Stomach (tissue), 9 donors: ENCODE measurements around the gene SLC13A2. TPM values are rescaled to one million over a fixed set of nuclear protein-coding genes. Genes with fewer than 3 reads are reported as not detected.
A peak's percentile ranks its signal among the peaks of the same experiment; 100 is the strongest.

Experiments used
- DNase-seq, 2 donors: peaks; one replicate each; pipeline versions ENCODE4 v3.0.0 to v3.0.0-alpha.2; 2013 to 2019
- H3K27ac ChIP-seq, 5 donors: fragments of 200-600 bp in 4 of 5; sonication (generic) in 4 of 5; one replicate each; pipeline ENCODE4 v1.5.1; 2013 to 2019; ENCODE audit warnings: mild to moderate bottlenecking in 1 of 5, moderate library complexity in 1 of 5
- H3K27me3 ChIP-seq, 3 donors: fragments of 200-600 bp; sonication (generic); one replicate each; pipeline ENCODE4 v1.5.1; 2017 to 2019; ENCODE audit warnings: mixed run types in 1 of 3
- H3K36me3 ChIP-seq, 4 donors: fragments of 200-600 bp; sonication (generic); 1 replicate in 3 of 4; 2 replicates in 1 of 4; pipeline ENCODE4 v1.5.1; 2016 to 2019
- H3K4me1 ChIP-seq, 4 donors: fragments of 200-600 bp; sonication (generic); one replicate each; pipeline ENCODE4 v1.5.1; 2016 to 2019
- H3K4me3 ChIP-seq, 4 donors: fragments of 200-600 bp; sonication (generic) in 3 of 4; one replicate each; pipeline ENCODE4 v1.5.1; 2016 to 2019; ENCODE audit warnings: mild to moderate bottlenecking in 1 of 4
- H3K9me3 ChIP-seq, 4 donors: fragments of 200-600 bp; sonication (generic); one replicate each; pipeline ENCODE4 v1.5.1; 2016 to 2019
- EP300 ChIP-seq: sonication (generic); formaldehyde crosslinking; IDR thresholded peaks from one replicate; pipeline ENCODE4 v1.6.1; 2017; ENCODE audit warnings: antibody characterized with exemption
- POLR2A ChIP-seq, 4 donors: fragments of 450-650 bp; IDR thresholded peaks; one replicate each; pipeline ENCODE4 v1.6.1; 2016; ENCODE audit warnings: antibody characterized with exemption in 4 of 4, control low read depth in 2 of 4, mild to moderate bottlenecking in 1 of 4, moderate library complexity in 1 of 4
- POLR2AphosphoS5 ChIP-seq, 3 donors: sonication (generic); formaldehyde crosslinking; IDR thresholded peaks; one replicate each; pipeline ENCODE4 v1.6.1; 2016; ENCODE audit warnings: antibody characterized with exemption in 3 of 3
- WGBS, 5 donors: extraction: QIAGEN DNeasy Blood & Tissue Kit in 3 of 5; methylation state at CpG; one replicate each; pipeline versions ENCODE4 v1.1.5 to v1.1.7; 2013 to 2018; 5-methylcytosine and 5-hydroxymethylcytosine counted together
- intact Hi-C: fragments of 100-400 bp; cut with DNase I; formaldehyde crosslinking; loops from one replicate; pipeline ENCODE4 v1.15.1; 2023; ENCODE audit warnings: low total_unique reads
- polyA plus RNA-seq, 3 donors: library from polyadenylated mRNA; stranded (reverse); fragments of 200-250 nt; gene quantifications; one replicate each; pipeline ENCODE4 v1.2.3, GENCODE V29; 2013
- total RNA-seq, 5 donors: library from RNA; depleted of rRNA; stranded (reverse); fragments of >200 nt; gene quantifications; one replicate each; pipeline versions ENCODE4 v1.1.0 to v1.2.3, GENCODE V29; 2014 to 2016
- TF ChIP-seq, protein P1 (sequence below), 7 experiments: fragments of 450-650 bp in 4 of 7; fragments of 200-600 bp in 3 of 7; sonication (generic) in 3 of 7; IDR thresholded peaks; one replicate each; pipeline ENCODE4 v1.5.1; 2016 to 2019; ENCODE audit warnings: antibody characterized with exemption in 7 of 7, control low read depth in 2 of 7, mild to moderate bottlenecking in 1 of 7
- donor health status: healthy with polysubstance abuse.
- donor health status: Bipolar disorder and iron deficiency.
- donor health status: healthy.

SLC13A2 gene
- total and polyA plus RNA-seq, 8 donors = 0.15 to 3.2 TPM; not detected in 6

- Histone ChIP-seq H3K27me3 (peaks cover 7 to 37% (median 22%) of the 10 kb centered on the region in 3 donors), H3K27ac (no peak overlapping the region), H3K36me3 (no peaks in the 10 kb centered on the region), H3K4me3 (no peak overlapping the region), H3K9me3 (no peaks in the 10 kb centered on the region), H3K4me1 (peaks cover 0 to 28% (median 14%) of the 10 kb centered on the region in 4 donors)
- TF ChIP-seq POLR2AphosphoS5 (IDR thresholded peaks at IDR 0.05) (no peak), EP300 (no peak), POLR2A (IDR thresholded peaks at IDR 0.05) (no peak)
- TF ChIP-seq, protein P1, sequence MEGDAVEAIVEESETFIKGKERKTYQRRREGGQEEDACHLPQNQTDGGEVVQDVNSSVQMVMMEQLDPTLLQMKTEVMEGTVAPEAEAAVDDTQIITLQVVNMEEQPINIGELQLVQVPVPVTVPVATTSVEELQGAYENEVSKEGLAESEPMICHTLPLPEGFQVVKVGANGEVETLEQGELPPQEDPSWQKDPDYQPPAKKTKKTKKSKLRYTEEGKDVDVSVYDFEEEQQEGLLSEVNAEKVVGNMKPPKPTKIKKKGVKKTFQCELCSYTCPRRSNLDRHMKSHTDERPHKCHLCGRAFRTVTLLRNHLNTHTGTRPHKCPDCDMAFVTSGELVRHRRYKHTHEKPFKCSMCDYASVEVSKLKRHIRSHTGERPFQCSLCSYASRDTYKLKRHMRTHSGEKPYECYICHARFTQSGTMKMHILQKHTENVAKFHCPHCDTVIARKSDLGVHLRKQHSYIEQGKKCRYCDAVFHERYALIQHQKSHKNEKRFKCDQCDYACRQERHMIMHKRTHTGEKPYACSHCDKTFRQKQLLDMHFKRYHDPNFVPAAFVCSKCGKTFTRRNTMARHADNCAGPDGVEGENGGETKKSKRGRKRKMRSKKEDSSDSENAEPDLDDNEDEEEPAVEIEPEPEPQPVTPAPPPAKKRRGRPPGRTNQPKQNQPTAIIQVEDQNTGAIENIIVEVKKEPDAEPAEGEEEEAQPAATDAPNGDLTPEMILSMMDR (IDR thresholded peaks at IDR 0.05) = no peak
- intact Hi-C loops = no loop called here
- no peak for DNase-seq
- WGBS, 5 donors = 74 to 82% (median 80%) methylated on average over 3 of the region's 3 CpGs
Measured at GRCh38 chr17:28503420-28503819, 30.0 kb downstream of the SLC13A2 start.

- no peak within 1 kb of the TSS for H3K27ac ChIP-seq
- 71 to 86% (median 76%) methylated on average over 27 to 28 of the region's 28 CpGs for WGBS, 5 donors
- no peaks in the 10 kb centered on the region for H3K9me3 ChIP-seq
- no peak for DNase-seq
- peaks cover 8 to 64% (median 38%) of the 10 kb centered on the region in 3 donors for H3K27me3 ChIP-seq
- H3K36me3 ChIP-seq = no peaks in the 10 kb centered on the region
- TF ChIP-seq POLR2AphosphoS5 (IDR thresholded peaks at IDR 0.05) (no peak), EP300 (no peak), POLR2A (IDR thresholded peaks at IDR 0.05) (no peak)
- TF ChIP-seq, protein P1 (IDR thresholded peaks at IDR 0.05) = no peak
- peaks cover 0 to 13% (median 4%) of the 10 kb centered on the region in 4 donors for H3K4me1 ChIP-seq
- intact Hi-C loops = no loop called here
- H3K4me3 ChIP-seq = no peak within 1 kb of the TSS
Measured at GRCh38 chr17:28505986-28506665, 32.7 kb downstream of the SLC13A2 start, which contains the start of gene FOXN1. Gene FOXN1 (plus strand): TSS chr17:28506348. CDS start chr17:28523970, 17,622 bp downstream.

GRCh38 chr17:28506763-28507487 is 33.5 kb downstream of the SLC13A2 start:
- 75 to 89% (median 81%) methylated on average over 13 to 14 of the region's 14 CpGs for WGBS, 5 donors
- H3K4me3 ChIP-seq = no peak overlapping the region
- peaks cover 0 to 13% (median 3%) of the 10 kb centered on the region in 4 donors for H3K4me1 ChIP-seq
- intact Hi-C loops = no loop called here
- DNase-seq = no peak
- no peak overlapping the region for H3K27ac ChIP-seq
- H3K27me3 ChIP-seq = peaks cover 8 to 72% (median 42%) of the 10 kb centered on the region in 3 donors
- no peaks in the 10 kb centered on the region for H3K9me3 ChIP-seq
- no peaks in the 10 kb centered on the region for H3K36me3 ChIP-seq
- TF ChIP-seq POLR2A (IDR thresholded peaks at IDR 0.05) (no peak), POLR2AphosphoS5 (IDR thresholded peaks at IDR 0.05) (no peak), EP300 (no peak)
- TF ChIP-seq, protein P1 (IDR thresholded peaks at IDR 0.05) = no peak

GRCh38 chr17:28507567-28508203 is 34.2 kb downstream of the SLC13A2 start:
- 26 to 57% (median 27%) methylated on average over 9 to 24 of the region's 24 CpGs for WGBS, 5 donors
- Histone ChIP-seq H3K4me1 (peaks cover 0 to 13% (median 3%) of the 10 kb centered on the region in 4 donors), H3K4me3 (no peak overlapping the region), H3K27ac (no peak overlapping the region), H3K36me3 (no peaks in the 10 kb centered on the region), H3K9me3 (no peaks in the 10 kb centered on the region), H3K27me3 (peaks cover 8 to 80% (median 44%) of the 10 kb centered on the region in 3 donors)
- intact Hi-C loops = no loop called here
- TF ChIP-seq POLR2A (IDR thresholded peaks at IDR 0.05) (no peak), POLR2AphosphoS5 (IDR thresholded peaks at IDR 0.05) (no peak), EP300 (no peak)
- TF ChIP-seq, protein P1 (IDR thresholded peaks at IDR 0.05) = no peak
- DNase-seq = peak in 1 of 2 donors; percentile 62
